A204.1 (cell line): ENCODE results near the gene HRH2.
A peak's percentile ranks its signal among the peaks of the same experiment; 100 is the strongest.
"Not testable (repeated sequence)": the region's sequence is repeated elsewhere in the genome, so short reads cannot be mapped to it uniquely, and the experiment has no call there.

Experiments
- FAIRE-seq: peaks from 2 replicates; lab custom pipeline; 2012; peaks lifted over from hg19 to GRCh38; lab: Jason Lieb, UNC

Gene HRH2

DNA sequence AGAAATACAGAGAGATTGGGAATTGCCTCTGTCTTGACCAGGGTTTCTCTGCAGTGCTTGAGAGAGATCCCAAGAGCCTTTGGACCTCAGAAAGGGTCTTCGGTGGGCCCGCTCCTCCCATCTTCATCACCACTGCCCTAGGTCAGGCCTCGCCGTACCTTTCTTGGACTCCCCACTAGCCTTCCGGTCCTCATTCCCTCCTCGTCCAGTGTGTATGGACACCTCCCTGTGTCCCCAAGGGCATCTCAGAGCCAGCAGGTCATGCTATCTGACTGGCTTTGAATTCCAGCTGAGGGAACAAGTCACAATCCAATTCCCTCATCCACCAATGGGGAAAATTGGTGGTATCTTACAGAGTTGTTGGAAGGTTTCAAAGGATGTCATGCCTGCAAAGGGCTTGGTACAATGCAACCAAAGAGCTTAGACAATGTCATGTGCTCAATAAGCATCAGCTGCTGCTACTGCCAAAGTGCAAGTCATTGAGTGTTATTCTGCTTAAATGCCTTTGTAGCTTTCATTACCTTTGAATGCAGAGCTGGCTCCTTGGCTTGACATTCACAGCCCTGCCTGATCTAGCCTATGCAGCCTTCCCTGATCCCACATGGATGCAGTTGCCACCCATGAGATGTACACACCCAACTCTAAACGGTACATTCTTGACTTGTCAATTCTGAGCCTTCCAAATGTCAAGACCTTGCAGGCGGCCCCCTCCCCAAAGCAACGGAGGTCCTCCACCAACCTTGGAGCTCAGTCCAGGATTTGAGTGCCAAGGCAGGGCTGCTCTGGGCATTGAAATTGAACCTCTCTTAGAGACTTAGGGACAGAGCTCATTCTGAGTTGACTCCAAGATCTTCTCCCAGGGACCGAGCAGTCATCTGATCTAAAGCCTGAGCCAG, 58.0 kb downstream of the HRH2 start:
- FAIRE-seq, result no peak

DNA sequence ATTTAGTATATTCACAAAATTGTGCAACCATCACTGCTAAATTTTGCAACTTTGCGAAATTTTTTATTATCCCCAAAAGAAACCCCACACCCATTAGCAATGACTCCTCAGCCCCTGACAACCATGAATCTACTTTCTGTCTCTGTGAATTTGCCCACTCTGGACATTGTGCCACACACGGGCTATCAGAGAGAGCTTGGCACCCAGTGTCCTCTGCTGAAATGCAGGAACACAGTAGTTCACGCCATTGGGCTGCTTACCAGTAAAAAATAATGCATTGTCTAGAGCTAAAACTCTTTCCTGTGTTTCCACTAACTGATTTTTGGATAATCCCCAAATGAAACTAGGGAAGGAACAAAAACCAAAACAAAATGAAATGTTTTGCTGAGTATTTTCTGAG, 60.0 kb downstream of the HRH2 start:
- FAIRE-seq, result no peak

DNA sequence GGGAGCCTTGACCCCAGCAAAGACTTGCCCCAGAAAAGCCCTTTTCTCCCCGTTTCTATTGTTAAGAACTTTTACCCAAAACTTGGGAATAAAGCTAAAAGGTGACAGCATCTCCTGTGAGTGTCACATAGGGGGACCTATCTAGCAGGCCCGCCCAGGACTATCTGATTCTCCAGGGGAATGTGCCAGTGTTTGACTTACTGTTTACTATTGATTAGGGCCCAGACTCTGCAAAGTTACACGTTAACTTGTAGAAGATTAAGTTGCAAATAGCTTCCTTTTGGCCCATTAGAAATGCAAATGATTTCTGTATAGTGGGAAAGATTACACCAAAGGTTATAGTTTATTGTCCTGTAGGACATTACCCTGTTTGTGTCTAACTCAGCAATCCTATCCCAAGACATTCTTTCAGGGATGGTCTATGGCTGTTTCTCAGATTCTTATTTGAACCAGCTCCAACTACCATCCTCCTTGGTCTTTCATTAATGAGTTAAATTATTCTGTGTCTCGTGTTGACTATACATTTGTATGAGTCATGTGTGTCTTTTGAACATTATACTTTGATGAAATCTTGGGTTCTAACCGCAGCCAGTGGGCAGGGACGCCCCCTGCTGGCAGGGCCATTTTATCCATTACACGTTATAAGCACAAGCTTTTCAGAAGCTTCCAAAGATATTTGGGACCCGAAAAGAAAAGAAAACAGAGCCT, 60.7 kb downstream of the HRH2 start:
- no peak for FAIRE-seq

DNA sequence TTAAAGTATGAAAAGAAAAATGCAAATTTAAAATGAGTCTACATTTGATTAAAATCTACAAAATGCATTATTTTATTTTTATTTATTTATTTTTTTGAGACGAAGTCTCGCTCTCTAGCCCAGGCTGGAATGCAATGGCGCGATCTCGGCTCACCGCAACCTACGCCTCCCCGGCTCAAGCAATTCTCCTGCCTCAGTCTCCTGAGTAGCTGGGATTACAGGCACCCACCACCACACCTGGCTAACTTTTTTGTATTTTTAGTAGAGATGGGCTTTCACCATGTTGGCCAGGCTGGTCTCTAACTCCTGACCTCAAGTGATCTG, 61.2 kb downstream of the HRH2 start:
- not testable (repeated sequence) for FAIRE-seq

DNA sequence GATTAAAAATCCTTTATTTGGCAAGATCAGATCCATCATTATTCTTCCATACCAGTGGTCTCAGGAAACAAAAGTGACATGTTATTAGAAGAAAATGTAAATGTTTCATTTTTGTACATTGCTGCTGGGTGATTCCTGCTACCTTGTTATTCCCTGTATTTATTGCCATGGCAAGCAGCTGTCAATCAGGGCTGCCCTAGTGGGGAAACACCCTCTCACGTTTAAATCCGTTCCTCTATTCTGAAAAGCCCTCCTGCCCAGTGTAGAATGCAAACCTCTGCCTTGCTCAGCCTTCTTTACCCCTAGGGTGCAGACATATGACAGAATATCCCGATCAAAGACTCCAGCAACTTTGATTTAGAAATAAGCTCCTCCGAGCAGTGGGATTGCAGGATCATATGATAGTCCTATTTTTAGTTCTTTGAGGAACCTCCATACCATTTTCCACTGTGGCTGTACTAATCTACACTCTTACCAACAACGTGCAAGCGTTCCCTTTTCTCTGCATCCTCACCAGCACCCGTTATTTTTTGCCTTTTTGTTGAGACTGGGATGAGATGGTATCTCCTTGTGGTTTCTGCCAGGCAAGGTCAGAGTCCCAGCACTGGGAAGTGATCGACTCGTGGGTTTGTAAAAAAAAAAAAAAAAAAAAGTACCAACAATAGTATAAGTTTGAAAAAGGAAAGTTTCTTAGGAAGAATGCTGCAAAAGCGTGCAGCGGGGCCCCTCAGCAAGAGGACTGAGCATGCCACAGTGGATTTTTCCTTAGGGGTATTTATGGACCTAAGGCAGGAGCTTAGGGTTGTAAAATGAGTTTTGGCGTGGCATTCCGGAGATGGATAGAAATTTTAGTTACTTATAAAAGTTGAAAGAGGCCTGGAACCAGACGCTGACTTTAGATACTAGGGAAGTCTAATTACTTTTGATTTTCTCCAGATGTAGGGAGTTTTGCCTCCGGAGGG, 66.7 kb downstream of the HRH2 start:
- FAIRE-seq, result no peak

DNA sequence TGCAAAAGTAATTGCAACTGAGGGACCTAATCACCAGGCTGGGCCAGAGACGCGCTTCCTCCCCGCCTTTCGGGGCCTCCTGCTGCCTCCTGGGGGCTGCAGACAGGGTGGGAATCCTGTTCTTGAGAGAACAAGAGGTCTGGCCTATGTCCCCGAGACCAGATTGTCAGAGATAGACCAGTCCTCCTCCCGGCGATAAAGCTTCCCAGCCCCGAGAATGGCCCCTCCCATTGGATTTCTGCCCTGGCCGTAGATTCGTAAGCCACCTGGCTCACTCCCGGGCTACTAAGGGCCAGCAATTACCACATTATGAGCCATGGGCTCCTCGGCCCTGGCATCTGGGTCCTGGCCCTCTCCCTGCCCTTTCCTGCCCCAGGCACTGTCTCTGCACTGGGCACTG, 70.4 kb downstream of the HRH2 start:
- no peak for FAIRE-seq

DNA sequence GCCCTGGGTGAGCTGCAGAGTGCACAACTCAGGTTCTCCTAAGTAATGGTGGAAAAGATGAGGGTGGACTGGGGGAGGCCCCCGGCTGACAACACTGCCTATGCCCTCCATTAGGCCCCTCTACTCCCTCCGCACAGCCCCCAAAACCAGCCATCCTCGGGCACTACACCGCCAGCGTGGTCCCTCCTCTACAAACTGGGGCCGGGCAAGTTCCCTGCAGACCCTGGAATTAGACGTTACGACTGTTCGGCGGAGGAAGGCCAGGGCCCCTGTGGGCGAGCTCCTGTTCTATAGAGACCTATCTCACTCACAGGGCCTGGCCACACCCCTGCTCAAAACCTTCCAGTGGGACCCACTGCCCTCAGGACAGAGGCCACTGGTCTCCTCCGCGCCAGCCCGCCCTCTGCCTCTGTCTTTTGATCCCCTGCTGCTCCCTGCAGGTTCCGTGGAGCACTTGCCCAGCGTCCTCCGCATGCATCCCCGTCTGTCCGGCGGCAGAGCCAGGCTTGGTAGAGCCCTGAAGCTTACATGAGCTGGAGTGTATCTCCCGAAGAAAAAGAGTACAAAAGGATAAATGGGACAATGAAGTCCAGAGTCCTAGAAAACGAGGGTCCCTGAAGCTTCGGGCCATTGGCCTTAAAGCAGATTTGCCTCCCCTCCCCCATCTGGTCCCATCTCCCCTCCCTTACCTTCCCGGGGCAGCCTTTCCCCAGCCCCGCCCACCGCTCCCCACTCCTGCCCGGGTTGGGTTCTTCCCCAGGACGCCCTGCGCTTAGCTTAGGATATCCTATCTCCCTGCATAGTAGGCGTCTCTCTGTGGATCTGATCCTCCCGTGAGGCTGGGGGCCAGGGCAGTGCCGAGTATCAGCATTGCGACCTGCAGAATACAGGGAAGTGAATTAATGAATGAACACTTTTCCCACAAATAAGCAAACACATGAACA, 71.3 kb downstream of the HRH2 start:
- no peak for FAIRE-seq

DNA sequence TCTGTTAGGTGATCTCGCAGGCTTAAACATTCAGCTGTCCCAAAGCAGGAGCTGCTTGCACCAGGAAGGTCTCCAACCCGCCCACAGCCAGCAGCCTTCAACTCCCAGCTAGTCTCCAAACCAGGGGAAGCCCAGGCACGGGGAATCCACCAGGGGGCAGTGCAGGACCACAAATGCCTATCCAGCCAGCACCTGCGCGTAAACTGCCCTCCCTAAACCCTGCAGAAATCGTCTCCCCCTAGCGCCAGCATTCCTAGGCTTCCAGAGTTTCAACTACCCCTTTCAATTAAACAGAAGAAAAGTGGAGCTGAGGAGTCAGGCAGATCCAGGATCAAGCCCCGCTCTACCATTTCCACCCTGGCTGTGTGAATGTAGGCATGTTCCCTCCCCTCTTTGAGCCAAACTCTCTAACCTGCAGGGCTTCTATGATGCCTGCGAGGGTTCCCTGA, 72.0 kb downstream of the HRH2 start:
- FAIRE-seq, result peak; percentile 91

DNA sequence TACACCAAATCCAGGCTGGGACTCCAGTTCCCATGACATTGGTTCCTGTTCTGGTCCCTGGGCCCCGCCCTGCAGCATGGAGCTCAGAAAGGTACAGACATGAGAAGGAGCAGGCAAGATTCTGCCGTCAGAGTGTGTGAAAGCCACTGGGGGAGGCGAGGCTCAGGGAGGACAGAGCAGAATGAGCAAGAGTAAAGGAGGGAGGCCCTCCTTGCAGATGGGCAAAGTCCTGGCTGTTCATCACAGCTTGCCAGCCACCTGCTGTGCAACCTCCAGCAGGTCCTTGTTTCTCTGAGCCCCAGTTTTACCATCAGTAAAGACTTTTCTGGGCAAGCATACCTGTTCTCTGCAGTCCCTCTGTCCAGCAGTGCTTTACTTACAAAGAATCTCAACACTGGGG, 73.3 kb downstream of the HRH2 start:
- no peak for FAIRE-seq

DNA sequence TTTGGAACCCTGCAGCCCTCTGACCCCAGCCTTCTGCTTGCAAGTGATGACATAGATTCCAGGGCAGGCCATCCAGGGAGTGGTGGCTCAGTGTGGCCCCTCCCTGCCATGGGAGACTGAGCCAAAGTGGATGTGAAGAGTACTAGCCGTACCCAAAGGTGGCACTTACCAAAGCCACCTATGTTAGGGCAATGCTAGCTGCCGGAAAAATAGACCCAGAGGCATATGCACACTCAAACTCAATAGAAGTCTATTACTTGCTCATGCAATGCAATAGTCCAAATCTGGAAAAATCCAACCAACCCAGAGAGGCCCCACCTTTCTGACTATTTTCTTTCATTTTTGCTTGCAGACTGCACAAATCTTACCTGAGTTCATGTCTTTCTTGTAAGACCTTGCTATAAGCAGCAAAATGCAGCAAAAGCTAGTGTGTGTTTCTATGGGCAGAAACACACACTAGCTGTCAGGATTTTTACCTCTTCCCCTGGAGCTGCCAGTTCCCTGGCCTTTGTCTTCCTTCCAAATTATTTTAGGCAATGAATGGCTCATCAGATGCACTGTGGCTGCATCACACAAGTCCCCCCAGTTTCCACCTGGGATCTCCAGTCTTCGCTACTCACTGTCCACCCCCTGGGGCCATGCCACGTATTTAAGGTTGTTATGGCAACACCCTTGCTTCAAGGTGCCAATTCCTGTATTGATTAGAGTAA, 74.0 kb downstream of the HRH2 start:
- no peak for FAIRE-seq

DNA sequence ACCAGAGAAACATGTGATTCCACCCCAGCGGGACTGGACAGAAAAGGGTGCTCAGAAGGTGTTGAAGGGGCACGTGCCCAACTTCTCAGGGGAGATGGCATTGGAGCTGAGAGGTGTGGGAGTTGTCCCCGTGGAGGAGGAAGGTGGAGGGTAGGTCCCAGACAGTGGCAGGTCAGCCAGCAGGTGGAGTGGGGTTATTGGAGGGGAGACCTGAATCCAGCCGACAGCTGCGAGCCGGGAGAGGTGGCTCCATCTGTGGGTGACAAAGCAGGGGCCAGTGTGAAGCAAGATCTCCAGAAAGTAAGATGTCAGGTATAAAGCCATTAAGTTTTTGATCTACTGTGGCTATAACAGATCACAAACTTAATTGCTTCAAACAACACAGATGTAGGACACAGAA, 75.1 kb downstream of the HRH2 start:
- FAIRE-seq, result no peak

DNA sequence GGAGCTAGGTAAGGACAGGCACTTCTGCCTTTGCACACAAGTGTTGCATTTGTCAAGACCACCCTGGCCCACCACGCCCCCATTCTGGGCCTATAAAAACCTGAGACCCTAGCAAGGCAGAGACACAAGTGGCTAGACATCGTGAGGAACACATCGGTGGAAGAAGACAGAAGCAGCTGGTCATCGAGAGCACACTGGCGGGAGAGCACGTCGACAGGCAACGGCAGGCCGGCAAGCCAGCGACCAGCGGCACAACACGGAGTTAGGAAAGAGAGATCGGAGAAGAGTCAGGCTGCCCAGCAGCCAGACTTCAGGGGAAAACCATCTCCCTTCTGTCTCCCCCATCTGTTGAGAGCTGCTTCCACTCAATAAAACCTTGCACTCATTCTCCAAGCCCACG, 76.1 kb downstream of the HRH2 start:
- no peak for FAIRE-seq

DNA sequence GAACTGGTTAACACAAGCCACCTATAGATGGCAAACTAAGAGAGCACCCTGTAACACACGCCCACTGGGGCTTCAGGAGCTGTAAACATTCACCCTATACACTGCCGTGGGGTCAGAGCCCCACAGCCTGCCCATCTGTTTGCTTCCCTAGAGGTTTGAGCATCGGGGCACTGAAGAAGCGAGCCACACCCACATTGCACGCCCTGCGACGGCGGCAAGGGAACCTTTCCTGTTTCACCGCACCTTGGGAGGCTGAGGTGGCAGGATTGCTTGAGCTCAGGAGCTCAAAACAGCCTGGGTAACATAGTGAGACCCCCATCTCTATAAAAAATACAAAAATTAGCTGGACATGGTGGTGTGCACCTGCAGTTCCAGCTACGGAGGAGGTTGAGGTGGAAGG, 76.6 kb downstream of the HRH2 start:
- FAIRE-seq, result no peak

DNA sequence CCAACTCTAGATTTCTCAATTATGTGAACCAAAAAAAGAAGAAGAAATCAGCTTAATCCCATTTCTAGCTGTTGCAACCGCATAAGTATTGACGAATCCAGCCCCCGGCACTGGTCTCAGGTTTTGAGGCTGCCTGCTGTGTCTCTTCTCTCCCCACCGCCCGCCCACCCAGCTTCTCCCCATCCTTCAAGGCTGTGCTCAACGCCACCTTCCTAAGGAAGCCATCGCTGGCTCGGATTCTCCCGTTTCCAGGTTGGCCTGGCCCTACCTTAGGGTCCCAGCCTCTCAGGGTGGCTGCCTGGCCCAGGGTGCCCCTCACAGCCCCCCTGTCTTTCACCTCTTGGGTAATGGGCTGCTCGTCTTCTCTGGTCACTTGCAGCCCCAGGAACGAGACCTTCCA, 77.8 kb downstream of the HRH2 start:
- FAIRE-seq, result no peak

DNA sequence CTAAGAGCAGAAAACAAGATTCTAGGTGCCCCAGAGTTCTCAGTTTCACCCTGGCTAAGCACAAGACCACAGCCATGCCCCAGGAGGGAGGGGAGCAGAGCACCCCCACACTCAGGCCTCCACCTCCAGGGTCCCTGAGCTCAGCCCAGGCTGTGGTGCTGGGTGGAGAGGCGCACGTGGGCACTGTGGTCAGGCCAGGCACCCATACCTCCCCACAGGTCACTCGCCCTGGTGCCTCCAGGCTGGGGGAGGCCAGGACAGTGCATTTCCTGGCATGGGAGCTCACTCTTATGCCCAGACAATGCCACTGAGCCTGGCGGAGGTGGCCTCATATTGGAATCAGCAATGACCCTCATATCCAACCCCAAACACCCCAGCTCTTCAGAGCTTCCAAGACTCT, 78.8 kb downstream of the HRH2 start:
- FAIRE-seq, result no peak

DNA sequence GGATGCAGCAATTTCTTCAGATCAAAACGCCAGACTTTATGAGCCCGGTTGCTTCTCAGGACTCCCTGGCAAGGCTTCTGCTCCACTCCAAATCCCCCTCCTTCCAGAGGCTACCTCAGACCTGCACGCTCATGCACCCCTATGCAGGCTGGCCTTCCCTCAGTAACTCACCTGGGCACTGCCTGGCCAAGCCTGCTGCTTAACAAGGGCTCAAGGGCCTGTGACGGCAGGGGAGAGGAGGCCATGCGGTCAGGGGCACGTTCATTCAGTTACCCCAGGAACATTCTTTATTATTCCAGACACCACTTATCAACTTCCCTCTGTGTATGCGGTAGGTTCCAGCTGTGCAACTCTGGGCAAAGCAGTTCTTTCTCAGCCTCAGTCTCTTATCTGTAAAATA, 79.6 kb downstream of the HRH2 start:
- no peak for FAIRE-seq

DNA sequence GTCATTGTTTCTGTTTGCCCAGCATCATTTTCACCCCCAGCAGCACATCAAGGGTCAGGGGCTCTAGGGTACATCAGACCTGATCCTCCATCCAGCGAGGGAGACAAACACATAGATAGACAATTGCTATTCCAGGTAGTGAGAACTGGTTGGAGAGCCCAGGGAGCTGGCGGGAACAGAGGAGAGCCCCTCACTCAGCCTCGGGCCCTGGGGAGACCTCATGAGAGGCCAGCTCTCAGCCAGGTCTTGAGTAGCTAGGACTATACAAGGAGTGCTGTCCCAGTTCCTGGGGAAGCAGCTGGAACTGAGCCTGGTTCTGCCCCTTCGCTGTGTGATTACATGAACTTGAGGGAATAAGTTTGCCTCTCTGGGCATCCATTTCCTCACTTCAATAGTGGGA, 80.3 kb downstream of the HRH2 start:
- no peak for FAIRE-seq

DNA sequence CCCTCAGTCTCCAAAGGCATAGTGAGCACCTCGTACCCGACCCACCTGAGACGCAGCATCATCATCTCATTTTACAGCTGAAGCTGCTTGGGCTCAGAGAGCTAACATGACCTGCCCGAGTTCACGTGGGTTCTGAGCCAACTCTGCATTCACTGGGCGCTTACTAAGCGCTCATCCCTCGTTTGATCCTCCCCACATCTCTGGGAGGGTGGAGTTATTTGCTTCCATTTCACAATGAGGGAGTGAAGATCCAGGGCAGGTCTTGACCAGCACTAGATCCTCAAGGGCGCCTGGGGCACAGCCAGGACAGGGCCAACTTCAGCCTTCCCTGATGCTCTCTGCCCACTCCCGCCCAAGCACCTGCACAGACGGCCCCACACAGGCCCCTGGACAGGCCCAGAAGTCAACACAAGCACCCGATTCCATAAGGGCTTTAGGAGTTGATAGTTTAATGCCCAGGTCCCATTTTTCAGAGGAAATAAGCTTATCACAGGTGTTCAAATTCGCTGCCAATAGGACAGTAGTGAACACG, 80.8 kb downstream of the HRH2 start:
- FAIRE-seq, result no peak

DNA sequence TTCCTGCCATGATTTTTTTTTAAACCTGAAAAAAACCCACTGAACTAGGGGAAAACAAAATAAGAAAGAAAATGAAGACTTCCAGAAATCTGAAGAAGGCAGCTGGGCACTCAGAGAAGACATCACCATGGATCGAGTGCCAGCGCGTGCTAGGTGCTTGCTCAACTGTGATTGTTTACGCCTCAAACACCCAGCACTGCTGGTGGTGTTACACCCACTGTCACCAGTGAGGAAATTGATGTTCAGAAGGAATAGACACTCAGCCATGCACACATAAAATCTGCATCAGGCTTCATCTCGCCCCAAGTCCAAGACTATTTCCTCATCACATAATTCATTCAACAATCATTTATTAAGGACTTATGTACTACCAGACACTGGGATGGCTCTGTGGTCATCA, 82.1 kb downstream of the HRH2 start:
- FAIRE-seq, result no peak

DNA sequence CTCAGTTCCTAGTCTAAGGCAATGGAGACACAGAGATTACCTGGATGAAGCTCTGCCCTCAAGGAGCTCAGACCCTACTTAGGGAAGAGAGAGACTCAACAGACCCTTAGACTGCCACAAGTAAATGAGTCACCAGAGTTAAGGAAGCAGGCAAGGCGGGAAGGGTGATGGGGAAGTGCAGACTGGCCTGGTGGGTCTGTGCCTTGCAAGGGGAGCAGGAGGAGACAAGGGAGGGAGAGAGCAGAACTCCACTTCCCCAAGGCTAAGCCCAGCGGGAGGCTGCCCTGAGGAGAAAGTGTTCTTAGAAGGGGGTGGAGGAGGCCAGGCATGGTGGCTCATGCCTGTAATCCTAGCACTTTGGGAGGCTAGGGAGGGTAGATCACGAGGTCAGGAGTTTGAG, 83.7 kb downstream of the HRH2 start:
- FAIRE-seq, result no peak
